ENCODE measurements around the gene DTWD2. TPM values are rescaled to one million over a fixed set of nuclear protein-coding genes. Genes with fewer than 3 reads are reported as not detected.
"Not testable (repeated sequence)": the region's sequence is repeated elsewhere in the genome, so short reads cannot be mapped to it uniquely, and the experiment has no call there.

The DTWD2 gene
- total RNA-seq, 1 donor from 2014 or later: 24.4 TPM

DNA sequence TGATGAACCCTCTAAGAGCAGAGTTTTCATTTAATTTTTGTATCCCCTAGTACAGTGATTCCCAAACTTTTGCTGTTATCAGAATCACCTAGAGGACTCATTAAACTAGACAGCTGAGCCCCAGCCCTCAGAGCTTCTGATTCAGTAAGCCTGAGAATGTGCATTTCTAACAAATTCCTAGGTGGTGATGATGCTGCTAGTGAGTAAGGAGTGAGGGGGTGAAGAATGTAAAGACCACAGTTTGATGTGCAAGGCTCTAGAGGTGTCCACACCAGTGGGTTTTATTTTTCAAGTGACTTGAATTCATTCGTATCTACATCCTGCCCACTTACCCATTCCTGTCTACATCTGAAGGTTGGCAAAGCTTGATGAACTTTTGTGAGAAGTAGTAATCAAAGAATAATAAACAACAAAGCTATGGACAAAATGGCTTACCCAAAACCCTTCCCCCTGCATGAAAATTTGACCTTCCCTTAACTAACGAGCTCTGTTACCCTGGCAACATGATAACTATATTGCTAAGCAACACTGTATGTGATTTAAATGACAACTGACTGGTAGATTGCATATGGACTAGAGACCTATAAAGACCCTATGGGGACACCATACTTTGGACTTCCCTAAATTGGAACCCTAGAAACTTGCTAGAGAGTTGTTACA is 35.2 kb downstream of the DTWD2 start:
- DNase-seq (ENCODE audit: low read depth): no peak

DNA sequence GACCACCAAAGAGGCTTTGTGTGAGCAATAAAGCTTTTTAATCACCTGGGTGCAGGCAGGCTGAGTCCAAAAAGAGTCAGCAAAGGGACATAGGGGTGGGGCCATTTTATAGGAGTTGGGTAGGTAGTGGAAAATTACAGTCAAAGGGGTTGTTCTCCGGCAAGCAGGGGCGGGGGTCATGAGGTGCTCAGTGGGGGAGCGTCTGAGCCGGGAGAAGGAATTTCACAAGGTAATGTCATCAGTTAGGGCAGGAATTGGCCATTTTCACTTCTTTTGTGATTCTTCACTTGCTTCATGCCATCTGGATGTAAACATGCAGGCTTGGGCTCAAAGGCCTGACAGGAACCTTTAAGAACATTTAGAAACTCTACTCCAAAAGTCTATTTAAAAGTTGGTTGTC is 36.0 kb downstream of the DTWD2 start:
- DNase-seq (ENCODE audit: low read depth): not testable (repeated sequence)

DNA sequence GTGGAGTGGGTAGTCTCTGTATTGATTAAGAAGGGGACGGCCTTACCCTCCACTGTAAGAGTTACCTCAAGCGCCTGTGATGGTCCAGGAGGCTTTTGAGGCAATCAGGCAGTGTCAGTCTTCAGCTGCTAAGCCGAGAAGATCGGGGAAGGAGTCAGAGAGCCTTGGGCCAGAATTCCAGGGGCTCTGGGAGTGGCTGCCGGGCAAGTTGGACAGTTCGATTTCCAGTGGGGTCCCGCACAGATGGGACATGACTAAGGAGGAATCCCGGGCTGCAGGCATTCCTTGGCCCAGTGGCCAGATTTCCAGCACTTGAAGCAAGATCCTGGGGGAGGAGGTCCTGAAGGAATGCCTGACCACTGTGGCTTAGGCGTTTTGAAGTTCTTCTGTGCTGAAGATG is 38.0 kb downstream of the DTWD2 start:
- DNase-seq (ENCODE audit: low read depth): not testable (repeated sequence)

DNA sequence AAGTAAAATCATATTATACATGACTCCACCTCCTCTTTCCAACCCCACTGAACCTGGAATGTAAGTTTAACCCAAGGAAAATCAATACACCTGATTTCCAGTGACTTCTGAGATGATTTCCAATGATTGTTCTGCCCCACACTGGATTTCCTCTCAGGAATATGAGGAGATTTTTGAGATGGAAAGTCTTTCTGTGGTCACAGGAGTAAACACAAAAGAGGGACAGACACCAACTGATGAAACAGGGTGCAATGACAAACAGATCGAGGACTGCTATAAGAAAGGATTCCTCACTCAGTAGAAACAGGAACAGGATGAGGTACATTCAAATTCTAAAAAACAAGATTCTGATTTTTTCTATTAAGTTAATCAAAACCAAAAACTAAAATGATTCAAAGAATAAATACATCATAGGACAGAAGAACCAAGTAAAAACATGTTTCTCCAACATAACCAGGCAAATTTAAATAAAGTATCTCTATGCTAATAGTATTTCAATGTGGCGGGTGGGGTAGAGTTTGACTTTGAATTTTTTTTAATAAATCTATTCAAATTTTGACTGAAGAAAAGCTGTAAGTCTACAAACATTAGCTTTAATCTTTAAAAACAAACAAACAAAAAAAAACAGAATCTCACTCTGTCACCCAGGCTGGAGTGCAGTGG is 42.1 kb downstream of the DTWD2 start:
- DNase-seq (ENCODE audit: low read depth): no peak

DNA sequence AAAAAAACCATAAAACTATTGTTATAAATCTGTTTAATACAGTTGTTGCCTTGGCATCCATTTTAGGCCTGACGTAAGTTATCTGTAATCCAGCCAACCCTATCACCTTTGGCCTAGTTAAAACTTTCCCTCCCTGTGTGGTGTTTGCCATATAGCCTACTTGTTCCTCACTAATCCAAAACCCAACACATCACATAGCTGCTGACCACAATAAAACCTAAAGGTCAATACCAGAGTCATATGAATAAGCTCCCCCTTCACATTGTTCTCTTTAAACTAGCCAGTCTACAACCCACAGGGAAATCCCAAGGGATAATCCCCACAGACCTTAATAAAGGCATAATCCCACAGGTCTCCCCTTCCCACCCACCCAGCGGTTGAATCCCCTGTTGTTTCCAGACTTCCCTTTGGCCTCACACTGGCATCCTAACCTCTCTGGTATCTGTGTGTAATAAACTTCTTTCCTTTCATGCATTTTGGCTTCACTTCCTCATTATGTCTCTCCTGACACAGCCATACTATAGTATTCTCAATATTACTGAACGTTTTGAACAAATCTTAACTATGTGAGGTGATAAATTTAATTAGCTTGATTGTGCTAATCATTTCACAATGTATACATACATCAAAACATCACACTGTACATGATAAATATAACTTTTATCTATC is 50.8 kb downstream of the DTWD2 start:
- DNase-seq (ENCODE audit: low read depth): peak; percentile 9

DNA sequence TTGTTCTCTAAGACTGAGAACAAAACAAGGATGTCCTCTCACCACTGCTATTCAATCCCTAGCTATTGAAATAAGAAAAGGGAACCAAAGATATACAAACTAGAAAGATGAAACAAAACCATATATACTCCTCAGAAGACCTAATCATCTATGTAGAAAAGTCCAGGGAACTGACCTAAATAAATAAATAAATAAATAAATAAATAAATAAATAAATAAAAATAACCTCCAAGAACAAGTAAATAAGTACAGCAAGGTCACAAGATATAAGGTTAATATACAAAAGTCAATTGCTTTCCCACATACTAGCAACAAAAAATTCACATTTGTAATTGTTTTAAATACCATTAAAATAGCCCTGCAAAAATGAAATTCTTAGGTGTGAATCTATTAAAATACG is 54.6 kb downstream of the DTWD2 start:
- DNase-seq (ENCODE audit: low read depth): no peak

DNA sequence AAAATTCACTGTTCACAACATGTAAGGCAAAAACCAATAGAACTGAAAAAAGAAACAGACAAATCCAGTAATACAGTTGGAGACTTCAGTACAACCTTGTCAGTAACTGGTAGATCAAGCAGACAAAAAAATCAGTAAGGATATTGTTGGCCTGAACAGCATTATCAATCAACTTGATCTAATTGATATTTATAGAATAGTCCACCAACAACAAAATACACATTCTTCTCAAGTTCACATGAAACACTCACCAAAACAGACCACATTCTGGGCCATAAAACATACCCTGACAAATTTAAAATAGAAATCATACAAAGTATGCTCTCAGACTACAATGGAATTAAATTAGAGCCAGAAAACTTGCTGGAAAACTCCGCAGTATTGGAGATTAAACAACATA is 56.8 kb downstream of the DTWD2 start:
- DNase-seq (ENCODE audit: low read depth): no peak

DNA sequence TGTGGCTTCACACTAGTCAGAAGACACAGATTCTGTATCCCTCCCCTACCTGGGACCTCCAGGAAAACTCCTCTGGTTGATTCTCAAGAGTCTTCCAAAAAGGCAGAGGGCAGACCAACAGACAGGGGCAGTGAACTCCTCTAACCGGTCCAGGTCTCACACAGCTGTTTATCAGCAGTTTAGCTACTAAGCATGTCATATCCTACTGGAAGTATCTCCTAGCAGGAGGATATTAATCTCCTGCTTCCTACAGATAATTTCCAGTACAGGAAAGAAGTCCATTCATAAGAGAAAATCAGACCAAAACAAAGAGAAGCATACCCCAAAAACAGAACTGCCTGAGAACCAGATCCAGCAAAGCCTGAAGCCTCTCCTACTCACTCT is 64.3 kb downstream of the DTWD2 start:
- DNase-seq (ENCODE audit: low read depth): no peak

DNA sequence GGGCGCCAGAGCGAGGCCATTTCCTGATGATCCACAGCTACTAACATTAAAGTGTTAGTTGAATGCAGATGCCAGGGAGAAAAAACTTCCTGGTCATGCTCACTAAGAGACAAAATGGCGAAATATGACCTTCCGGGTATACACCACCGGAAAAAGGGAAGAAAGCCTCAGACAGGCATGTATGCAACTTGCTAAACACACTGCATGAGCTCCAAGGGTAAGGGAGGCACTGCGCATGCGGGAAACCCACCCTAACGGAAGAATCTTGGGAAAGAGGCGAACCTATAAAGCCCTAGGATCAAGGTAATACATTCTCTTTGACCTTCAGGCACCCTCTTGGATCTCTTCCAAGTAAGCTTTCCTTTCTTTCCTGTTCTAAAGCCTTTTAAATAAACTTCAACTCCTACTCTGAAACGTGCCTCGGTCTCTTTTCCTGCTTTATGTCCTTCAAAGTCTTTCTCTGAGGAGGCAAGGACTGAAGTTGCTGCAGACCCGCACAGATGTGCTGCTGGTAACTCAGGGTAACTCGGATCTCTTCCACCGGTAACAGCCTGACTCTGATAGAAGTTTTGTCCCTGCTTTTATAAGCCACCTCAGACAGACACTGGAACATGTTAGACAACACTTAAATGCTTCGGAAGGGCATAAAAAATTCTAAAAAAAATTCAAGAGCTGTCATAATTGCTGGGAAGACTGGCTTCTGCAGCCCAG is 64.9 kb downstream of the DTWD2 start:
- DNase-seq (ENCODE audit: low read depth): no peak

DNA sequence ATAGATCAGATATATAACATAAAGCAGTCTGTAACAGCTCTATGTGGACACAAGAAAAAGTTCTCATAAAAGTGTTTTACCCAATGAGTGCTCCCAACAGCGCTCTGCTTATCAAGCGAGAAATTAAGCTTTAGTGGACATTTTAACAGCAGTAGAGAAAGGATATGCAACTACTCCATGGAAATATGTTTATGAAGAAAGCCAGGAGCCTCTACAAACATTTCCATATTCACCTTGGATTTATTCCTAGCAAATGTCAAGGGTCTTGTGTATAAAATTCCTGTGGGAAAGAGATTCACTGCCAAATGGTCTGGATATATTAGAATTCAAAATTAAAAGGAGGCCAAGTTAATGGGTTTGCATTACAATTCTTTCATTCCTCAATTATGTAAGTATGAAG is 66.5 kb downstream of the DTWD2 start:
- no peak for DNase-seq (ENCODE audit: low read depth)

DNA sequence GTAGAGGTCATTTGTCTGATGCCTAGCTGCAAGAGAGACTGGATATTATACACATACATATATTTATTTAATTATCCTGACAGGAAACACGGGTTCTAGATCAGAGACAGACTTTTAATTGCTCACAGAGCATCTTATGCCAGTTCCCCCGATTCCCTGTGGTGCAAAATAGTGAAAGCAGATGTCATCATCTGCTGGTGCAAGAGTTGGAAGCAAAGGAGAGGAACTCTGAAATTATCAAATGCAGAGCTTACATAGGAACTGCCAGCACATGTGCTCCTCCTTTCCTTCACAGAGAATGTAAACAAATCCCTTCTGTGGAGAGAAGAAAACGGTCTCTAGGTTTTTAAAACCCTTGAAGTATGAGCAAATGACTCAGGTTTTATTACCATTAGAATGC is 69.3 kb downstream of the DTWD2 start:
- no peak for DNase-seq (ENCODE audit: low read depth)

DNA sequence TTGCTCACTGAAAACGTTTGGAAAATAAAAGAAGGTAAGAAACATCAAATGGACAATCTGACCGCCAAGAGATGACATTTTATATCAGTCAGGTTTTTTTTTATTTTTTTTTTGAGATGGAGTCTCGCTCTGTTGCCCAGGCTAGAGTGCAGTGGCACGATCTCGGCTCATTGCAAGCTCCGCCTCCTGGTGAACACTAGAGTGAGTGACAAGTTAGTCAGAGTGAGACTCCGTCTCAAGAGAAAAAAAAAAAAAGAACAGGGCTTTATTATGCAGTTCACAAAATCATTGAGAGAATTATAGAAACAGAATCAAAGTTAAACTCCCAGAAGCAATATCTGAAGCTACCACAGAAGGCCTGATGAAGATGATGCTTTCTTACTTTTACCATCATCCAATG is 70.1 kb downstream of the DTWD2 start:
- DNase-seq (ENCODE audit: low read depth): no peak

DNA sequence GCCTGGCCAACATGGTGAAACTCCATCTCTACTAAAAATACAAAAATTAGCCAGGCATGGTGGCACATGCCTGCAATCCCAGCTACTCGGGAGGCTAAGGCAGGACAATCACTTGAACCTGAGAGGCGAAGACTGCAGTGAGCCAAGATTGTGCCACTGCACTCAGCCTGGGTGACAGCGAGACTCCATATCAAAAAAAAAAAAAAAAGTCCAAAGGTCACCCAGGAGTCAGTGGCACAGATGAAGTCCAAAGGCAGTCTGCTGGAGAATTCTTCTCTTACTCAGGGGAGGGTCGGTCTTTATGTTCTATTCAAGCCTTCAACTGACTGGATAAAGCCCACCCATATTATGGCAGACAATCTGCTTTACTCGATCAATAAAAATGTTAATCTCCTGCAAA is 80.8 kb downstream of the DTWD2 start:
- DNase-seq (ENCODE audit: low read depth): not testable (repeated sequence)

DNA sequence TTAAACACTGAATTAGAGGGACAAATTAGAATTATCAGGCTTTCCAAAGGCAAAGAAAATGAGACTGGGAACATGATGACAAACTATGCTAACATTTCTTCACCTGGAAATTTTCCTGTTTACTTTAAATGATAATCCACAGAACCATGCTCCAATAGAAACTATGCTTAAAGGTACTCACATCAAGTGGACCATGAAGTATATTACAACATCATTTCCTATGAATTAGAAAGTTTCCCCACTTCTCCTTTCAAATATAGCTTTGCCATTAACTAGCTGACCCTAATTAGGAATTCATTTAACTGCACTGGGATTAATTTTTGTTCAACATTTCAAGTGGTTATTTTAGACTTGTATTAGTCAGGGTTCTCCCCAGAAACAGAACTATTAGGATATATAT is 81.4 kb downstream of the DTWD2 start:
- DNase-seq (ENCODE audit: low read depth): no peak

DNA sequence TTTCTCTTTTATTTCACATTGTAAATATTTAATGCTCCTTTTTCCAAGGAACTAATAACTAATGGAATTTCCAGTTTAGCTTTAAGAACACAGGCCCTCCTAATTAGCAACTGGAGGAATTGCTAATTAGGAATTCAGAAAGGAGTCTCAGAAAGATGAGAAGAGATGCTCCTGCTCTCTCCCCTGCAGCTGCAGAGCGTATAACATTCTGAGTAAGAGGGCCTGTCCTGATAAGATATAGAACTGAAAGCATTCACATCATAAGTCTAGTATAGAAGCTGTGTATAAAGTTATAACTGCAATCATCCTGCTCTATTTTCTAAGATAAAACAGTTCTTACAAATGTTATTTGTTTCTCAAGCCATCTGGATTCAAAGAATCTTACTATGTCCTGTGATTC is 83.2 kb downstream of the DTWD2 start:
- DNase-seq (ENCODE audit: low read depth): no peak

DNA sequence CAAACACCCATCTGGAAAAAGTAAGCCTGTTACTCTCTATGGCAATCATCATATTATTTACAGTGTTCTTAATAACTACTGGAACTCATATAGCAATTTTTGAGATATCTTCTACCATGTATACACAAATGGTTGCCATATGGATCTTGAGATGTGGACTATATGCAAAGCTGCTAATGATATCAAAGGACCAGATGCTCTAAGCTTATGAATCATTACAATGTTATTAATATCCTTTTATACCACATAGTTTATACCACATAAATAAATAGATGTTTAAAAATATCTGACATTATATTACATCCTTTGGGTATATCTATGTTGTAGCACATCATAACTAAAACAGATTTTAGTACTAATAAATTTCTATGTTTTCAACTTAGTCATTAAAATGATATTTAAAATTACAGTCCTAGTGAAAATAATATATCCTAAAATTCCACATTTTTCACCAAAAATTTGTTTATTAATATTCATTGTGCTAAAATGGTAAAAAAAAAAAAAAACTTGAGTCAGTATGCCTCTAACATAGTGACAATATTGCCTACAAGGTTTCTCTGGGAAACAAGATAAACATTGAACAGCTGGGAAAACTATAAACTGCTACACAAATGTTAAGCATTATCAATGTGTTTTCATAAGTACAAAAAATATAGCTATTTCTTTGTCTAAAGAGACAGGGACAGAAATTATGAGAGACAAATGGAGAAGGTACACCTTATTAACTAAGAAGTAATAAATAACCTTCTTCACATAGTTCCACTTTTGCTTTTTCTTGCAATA is 85.5 kb downstream of the DTWD2 start:
- peak; percentile 2 for DNase-seq (ENCODE audit: low read depth)

DNA sequence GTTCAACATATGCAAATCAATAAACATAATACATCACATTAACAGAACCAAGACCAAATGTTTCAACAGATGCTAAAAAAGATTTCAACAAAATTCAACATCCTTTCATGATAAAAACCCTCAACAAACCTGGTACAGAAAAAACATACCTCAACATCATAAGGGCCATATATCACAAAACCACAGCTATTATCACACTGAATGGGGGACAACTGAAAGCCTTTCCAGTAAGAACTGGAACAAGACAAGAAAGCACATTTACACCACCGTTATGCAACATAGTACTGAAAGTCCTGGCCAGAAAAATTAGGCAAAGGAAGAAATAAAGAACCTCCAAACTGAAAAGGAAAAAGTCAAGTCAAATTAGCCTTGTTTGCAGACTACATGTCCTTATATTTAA is 93.6 kb downstream of the DTWD2 start:
- DNase-seq (ENCODE audit: low read depth): no peak

DNA sequence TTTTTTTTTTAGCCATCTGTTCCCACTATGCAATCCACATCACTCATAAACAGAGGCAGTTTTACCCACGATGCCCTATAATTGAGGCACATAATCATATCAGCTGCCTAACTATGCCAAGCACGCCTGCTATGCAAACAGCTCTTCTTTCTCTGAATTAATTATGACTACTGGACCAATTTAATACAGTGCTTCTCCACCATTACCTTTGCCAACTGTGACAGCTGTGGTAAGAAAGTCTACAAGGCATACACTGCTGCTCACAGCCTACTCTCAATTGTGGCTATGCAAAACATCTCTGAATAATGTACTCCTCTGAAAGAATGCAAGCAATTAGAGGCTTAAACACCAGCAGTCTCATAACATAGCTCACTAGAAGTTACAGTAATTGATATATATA is 97.1 kb downstream of the DTWD2 start:
- peak; percentile 82 for DNase-seq (ENCODE audit: low read depth)

DNA sequence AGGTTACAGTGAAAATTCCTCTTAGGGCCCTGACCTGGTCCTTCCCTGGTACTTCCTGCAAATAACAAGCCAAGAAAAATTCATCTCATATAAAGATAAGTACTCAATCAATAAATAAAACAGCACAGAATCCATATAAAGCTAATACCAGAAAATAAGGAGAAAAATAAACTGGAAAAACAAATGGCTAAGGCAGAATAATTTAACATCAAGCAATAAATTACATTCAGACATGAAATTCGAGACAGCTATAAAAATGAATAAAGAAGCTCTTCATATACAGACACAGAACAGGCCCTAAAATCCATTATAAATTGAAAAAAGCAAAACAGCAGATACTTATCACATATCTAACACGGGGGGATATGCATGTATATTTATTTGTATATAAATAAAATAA is 99.2 kb downstream of the DTWD2 start:
- no peak for DNase-seq (ENCODE audit: low read depth)

DNA sequence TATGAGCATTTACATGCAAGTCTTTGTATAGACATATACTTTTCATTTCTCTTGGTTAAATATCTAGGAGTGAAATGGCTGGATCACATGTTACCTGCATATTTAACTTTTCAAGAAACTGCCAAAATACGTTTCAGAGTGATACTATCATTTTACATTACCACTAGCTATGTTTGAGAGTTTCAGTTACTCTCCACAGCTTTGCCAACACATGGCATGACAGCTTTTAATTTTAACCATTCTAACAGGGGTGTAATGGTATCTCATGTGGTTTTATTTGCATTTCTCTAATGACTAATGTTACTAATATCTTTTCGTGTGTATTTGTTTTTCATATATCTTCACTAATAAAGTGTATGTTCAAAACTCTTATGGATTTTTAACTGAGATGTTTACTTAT is 99.8 kb downstream of the DTWD2 start:
- peak; percentile 3 for DNase-seq (ENCODE audit: low read depth)

DNA sequence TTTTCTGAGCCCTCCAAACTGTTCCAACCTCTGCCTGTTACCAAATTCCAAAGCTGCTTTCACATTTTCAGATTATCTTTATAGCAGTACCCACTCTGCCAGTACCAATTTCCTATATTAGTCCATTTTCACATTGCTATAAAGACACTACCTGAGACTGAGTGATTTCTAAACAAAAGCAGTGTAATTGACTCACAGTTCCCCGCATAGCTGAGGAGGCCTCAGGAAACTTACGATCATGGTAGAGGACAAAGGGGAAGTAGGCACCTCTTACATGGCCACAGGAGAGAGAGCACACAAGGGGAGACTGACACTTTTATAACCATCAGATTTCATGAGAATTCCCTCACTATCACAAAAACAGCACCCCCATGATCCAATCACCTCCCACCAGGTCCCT is 105.0 kb downstream of the DTWD2 start:
- DNase-seq (ENCODE audit: low read depth): no peak

Data from myocyte (in vitro differentiated cells).